GM10266 (cell line): ENCODE results near the gene CLVS2.

Experiments used
- DNase-seq: peaks from one replicate; pipeline ENCODE4 v3.0.0; 2012; ENCODE audit errors: extremely low spot score
- TF ChIP-seq, protein P1 (sequence below): IDR thresholded peaks from 2 replicates; pipeline ENCODE4 v1.5.1; 2012; ENCODE audit warnings: mild to moderate bottlenecking, low read depth; ENCODE audit not compliant: control insufficient read depth, insufficient read depth; ENCODE audit errors: missing control alignments

CLVS2 gene

DNA sequence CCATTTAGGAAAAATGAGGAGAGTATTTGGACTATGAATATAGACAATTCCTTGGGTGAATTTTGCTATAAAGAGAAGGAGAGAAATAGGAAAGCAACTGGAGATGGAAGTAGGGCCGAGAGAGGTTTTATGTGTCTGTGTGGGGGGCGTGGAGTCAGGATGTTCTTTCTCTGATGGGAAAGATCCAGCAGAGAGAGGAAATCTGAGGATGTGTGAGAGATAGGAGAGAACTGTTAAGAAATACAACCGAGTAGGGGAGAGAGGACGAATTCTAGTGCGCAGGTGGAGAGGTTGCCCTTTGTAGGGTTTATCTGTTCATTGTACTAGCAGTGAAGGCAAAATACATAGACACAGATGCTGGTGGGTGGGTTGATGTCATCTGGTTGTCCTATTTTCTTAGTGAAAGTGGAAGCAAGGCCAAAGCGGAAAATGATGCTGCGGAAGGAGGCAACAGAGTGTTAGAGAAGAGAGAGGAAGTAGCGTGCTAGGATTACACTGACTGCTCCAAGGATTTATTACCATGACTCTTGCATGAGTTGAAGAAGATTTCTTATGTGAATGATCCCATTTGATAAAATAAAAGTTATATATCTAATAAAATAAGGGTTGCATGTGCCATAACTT, 57.7 kb downstream of the CLVS2 start:
- TF ChIP-seq, protein P1, sequence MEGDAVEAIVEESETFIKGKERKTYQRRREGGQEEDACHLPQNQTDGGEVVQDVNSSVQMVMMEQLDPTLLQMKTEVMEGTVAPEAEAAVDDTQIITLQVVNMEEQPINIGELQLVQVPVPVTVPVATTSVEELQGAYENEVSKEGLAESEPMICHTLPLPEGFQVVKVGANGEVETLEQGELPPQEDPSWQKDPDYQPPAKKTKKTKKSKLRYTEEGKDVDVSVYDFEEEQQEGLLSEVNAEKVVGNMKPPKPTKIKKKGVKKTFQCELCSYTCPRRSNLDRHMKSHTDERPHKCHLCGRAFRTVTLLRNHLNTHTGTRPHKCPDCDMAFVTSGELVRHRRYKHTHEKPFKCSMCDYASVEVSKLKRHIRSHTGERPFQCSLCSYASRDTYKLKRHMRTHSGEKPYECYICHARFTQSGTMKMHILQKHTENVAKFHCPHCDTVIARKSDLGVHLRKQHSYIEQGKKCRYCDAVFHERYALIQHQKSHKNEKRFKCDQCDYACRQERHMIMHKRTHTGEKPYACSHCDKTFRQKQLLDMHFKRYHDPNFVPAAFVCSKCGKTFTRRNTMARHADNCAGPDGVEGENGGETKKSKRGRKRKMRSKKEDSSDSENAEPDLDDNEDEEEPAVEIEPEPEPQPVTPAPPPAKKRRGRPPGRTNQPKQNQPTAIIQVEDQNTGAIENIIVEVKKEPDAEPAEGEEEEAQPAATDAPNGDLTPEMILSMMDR = no peak
- DNase-seq = no peak

DNA sequence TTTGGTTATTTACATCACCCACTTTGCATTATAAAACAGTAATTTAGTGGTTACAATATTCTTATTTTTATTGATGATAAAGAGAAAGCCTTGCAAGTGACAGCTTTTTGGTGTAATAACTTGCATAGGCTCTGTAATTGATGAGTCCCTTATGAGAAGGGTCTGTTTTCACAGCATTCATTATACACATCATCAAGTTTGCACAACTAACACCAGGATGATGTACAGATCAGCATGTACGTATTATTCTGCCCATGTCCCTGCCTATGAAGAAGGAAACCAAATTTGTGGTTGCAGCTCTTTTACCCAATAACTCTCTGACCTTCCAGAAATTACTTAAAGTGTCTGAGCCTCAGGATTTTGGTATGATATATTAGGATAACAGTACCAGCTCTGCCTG, 59.2 kb downstream of the CLVS2 start:
- DNase-seq = no peak
- TF ChIP-seq, protein P1 = no peak

DNA sequence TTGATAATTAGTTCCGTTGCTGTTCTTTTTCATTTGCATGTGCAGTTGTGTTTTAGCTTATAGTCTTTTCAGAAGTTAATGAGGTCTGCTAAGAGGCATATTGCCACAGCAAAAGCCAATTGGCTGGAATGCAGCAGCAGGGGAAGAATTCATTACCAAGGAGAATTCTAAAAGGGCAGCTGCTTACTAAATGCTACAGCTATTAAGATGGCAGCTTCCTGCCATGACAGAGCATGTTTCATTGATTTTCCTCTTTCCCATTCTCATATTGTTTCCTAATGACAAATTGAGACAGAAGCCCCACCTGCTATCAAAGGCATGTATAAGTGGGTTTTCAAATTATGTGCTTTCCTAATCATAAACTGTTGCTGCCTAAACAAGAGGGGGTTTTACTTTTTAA, 66.6 kb downstream of the CLVS2 start:
- DNase-seq = no peak
- TF ChIP-seq, protein P1 = no peak

DNA sequence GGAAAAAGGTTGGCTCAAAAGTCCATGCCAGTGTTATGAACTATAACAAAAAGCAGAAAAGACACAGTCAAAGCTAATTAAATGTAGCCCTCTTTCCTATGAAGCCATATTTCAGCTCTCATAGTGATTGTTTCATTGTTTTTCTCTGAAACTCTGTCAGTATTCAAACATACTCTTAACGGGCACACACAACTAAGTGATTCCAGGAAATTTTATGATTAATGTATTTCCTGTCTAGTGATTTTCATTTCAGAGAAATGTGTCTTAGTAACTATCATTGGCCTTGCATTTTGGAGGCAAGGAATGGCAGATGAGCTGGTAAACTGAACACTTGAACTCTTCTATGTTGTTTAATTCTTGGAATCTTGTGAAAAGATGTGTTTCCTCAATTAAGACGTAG, 68.0 kb downstream of the CLVS2 start:
- no peak for DNase-seq
- TF ChIP-seq, protein P1 = no peak

DNA sequence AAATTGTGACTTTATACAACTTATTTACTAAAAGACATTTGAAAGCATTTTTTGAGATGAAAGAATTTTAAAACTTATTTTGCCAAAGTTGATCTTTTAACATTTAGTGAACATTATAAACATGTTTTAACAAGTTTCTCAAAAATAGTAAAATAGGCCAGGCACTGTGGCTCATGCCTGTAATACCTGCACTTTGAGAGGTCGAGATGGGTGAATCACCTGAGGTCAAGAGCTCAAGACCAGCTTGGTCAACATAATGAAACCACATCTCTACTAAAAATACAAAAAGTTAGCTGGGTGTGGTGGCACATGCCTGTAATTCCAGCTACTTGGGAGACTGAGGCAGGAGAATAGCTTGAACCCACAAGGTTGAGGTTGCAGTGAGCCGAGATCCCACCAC, 78.6 kb downstream of the CLVS2 start:
- TF ChIP-seq, protein P1 = no peak
- DNase-seq = no peak

DNA sequence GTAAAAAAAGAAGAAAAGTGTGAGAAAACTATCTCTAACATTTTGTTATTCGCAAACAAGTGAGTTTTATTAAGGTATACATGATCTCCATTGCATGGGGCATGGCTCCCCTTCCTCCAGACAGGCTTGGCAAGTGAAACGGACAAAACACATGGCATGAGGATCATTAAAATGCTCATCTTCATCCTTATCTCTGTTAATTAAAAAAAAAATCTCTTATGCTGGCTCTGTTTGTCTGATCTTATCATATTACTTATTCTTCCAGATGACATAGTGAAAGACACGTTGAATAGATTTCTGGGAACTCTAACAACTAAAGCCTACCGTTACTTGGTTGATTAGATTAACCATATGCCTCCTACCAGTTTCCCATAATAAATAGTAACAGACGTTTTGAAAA, 89.4 kb downstream of the CLVS2 start:
- TF ChIP-seq, protein P1 = no peak
- DNase-seq = no peak

DNA sequence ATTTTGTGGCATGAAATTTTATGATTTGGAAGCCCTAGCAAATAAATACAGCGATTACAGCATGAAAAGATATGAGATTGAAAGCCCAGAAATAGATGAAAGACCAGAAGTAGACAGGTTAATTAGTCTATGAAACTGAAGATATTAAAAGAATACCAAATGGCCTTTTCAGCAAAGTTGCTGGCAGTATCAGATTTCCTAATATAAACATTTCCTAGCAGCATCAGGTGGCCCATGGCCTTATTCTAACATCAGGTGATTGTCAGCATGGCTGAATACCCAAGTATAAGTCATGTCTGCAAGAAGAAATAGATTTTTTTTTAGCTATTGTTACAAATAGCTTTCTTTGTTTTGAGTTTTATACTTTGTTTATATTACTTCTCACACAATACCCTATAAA, 93.2 kb downstream of the CLVS2 start:
- no peak for DNase-seq
- TF ChIP-seq, protein P1 = no peak
